HCT116 (cell line): ENCODE results near the gene CD3E.

Experiments used
- POLR2AphosphoS5 ChIP-seq: IDR thresholded peaks from 2 replicates; pipeline ENCODE4 v1.6.1; 2011; ENCODE audit warnings: mild to moderate bottlenecking, low read depth, low read length, moderate library complexity
- RAD21 ChIP-seq: IDR thresholded peaks from 2 replicates; pipeline ENCODE4 v1.6.1; 2012; ENCODE audit warnings: low read depth, mild to moderate bottlenecking
- TF ChIP-seq, protein P1 (sequence below): IDR thresholded peaks from 2 replicates; pipeline ENCODE4 v1.6.1; 2012
- TF ChIP-seq, protein P2 (sequence below), 3 experiments: fragments of 200-600 bp in 1 of 3; sonication (generic) in 1 of 3; IDR thresholded peaks in 2 of 3; conservative IDR thresholded peaks in 1 of 3; 2 replicates each; pipeline ENCODE4 v1.5.1; 2012 to 2017; ENCODE audit warnings: low read depth in 2 of 3, low read length in 2 of 3, antibody characterized with exemption in 1 of 3, borderline replicate concordance in 1 of 3, control low read depth in 1 of 3, mild to moderate bottlenecking in 1 of 3, mixed read lengths in 1 of 3, mixed run types in 1 of 3, moderate library complexity in 1 of 3; ENCODE audit not compliant: insufficient read depth in 1 of 3

DNA sequence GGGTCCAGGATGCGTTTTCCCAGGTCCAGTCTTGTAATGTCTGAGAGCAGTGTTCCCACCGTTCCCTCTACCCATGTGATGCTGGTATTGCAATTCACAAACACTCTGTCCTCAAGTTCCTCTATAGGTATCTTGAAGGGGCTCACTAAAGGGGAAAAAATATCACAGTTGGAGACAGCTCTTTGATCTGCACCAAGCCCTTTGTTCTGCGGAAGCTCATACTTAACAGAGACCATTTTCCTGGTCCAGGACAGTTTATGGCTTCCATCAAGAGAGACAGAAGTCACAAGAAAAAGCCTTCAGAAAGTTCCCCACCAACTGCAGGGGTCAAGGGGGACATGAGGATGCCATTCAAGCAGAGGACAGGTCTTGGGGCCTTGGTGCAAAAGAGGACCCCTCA lies 35.9 kb downstream of the CD3E start:
- TF ChIP-seq, protein P1, sequence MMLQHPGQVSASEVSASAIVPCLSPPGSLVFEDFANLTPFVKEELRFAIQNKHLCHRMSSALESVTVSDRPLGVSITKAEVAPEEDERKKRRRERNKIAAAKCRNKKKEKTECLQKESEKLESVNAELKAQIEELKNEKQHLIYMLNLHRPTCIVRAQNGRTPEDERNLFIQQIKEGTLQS: no peak
- TF ChIP-seq, protein P2, sequence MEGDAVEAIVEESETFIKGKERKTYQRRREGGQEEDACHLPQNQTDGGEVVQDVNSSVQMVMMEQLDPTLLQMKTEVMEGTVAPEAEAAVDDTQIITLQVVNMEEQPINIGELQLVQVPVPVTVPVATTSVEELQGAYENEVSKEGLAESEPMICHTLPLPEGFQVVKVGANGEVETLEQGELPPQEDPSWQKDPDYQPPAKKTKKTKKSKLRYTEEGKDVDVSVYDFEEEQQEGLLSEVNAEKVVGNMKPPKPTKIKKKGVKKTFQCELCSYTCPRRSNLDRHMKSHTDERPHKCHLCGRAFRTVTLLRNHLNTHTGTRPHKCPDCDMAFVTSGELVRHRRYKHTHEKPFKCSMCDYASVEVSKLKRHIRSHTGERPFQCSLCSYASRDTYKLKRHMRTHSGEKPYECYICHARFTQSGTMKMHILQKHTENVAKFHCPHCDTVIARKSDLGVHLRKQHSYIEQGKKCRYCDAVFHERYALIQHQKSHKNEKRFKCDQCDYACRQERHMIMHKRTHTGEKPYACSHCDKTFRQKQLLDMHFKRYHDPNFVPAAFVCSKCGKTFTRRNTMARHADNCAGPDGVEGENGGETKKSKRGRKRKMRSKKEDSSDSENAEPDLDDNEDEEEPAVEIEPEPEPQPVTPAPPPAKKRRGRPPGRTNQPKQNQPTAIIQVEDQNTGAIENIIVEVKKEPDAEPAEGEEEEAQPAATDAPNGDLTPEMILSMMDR (IDR thresholded peaks at IDR 0.05 in 2 of 3, conservative IDR thresholded peaks at IDR 0.05 in 1 of 3; ENCODE audit: borderline replicate concordance in 1 of 3, insufficient read depth in 1 of 3, low read depth in 2 of 3, low read length in 2 of 3): no peak
- TF ChIP-seq POLR2AphosphoS5 (no peak), RAD21 (no peak)
